IMR-90 (cell line): ENCODE measurements around the gene CD163. TPM values are rescaled to one million over a fixed set of nuclear protein-coding genes. Genes with fewer than 3 reads are reported as not detected.

Experiments used
- ATAC-seq: fragments of 200-7000 bp; cut with Tn5 transposase; 2 replicates; pipeline ENCODE4 v1.9.1; 2020; ENCODE audit warnings: low read depth, mild to moderate bottlenecking, moderate library complexity
- BruUV-seq: library from RNA; stranded (reverse); fragments of 400-500 nt; replicated peaks from 2 replicates; lab custom pipeline; 2021; lab: Mats Ljungman, UMichigan
- CTCF ChIA-PET: fragments of 300-600 bp; formaldehyde crosslinking; extraction: SDS; loops from one replicate; lab custom pipeline; 2021; ENCODE audit warnings: antibody characterized with exemption; lab: Yijun Ruan, JAX
- POLR2A ChIA-PET: fragments of 300-600 bp; sonication (Branson Sonifier 250); formaldehyde crosslinking; loops from one replicate; lab custom pipeline; 2022; ENCODE audit warnings: antibody characterized with exemption; ENCODE audit not compliant: unreplicated experiment; lab: Charles Lee
- DNase-seq: peaks from one replicate; pipeline ENCODE4 v3.0.0; 2013
- H2AFZ ChIP-seq: replicated peaks from 2 replicates; pipeline ENCODE3; 2013; ENCODE audit warnings: low read length, mild to moderate bottlenecking; ENCODE audit not compliant: poor library complexity
- H2AK5ac ChIP-seq: 2 replicates; pipeline ENCODE4 v1.6.1; 2013; ENCODE audit warnings: low read depth, low read length, inconsistent platforms
- H2AK9ac ChIP-seq: replicated peaks from 2 replicates; pipeline ENCODE3; 2013; ENCODE audit warnings: mild to moderate bottlenecking, low read depth, low read length, moderate library complexity; ENCODE audit not compliant: poor library complexity
- H2BK120ac ChIP-seq: 2 replicates; pipeline ENCODE4 v1.6.1; 2013; ENCODE audit warnings: low read depth, low read length, inconsistent platforms
- H2BK15ac ChIP-seq: 3 replicates; pipeline ENCODE4 v1.6.1; 2013; ENCODE audit warnings: low read depth, low read length, inconsistent platforms
- H2BK20ac ChIP-seq: 2 replicates; pipeline ENCODE4 v1.6.1; 2013; ENCODE audit warnings: low read depth, mild to moderate bottlenecking, inconsistent platforms, low read length, moderate library complexity
- H2BK5ac ChIP-seq: 2 replicates; pipeline ENCODE4 v1.6.1; 2013; ENCODE audit warnings: mild to moderate bottlenecking, low read depth, low read length, inconsistent platforms; ENCODE audit not compliant: poor library complexity, severe bottlenecking
- H3K14ac ChIP-seq: replicated peaks from 2 replicates; pipeline ENCODE4 v1.6.1; 2013; ENCODE audit warnings: low read depth, low read length, inconsistent platforms
- H3K18ac ChIP-seq: 2 replicates; pipeline ENCODE4 v1.6.1; 2013; ENCODE audit warnings: low read depth, low read length, control low read depth
- H3K23ac ChIP-seq: 2 replicates; pipeline ENCODE4 v1.6.1; 2013; ENCODE audit warnings: low read depth, low read length, inconsistent platforms
- H3K27ac ChIP-seq: 2 replicates; pipeline ENCODE4 v1.5.1; 2013; ENCODE audit warnings: mild to moderate bottlenecking, control low read depth, low read length; ENCODE audit not compliant: insufficient read depth
- H3K27me3 ChIP-seq: 2 replicates; pipeline ENCODE4 v1.6.1; 2013; ENCODE audit warnings: low read length; ENCODE audit not compliant: control insufficient read depth, insufficient read depth
- H3K36me3 ChIP-seq: 2 replicates; pipeline ENCODE4 v1.6.1; 2013; ENCODE audit warnings: low read length, mixed read lengths; ENCODE audit not compliant: control insufficient read depth, insufficient read depth
- H3K4ac ChIP-seq: 2 replicates; pipeline ENCODE4 v1.6.1; 2013; ENCODE audit warnings: low read depth, low read length, inconsistent platforms
- H3K4me1 ChIP-seq: 2 replicates; pipeline ENCODE4 v1.6.1; 2013; ENCODE audit warnings: low read length, mixed read lengths; ENCODE audit not compliant: control insufficient read depth, insufficient read depth
- H3K4me2 ChIP-seq: 2 replicates; pipeline ENCODE4 v1.6.1; 2013; ENCODE audit warnings: low read depth, mild to moderate bottlenecking, control low read depth, low read length, moderate library complexity
- H3K4me3 ChIP-seq: 2 replicates; pipeline ENCODE4 v1.5.1; 2013; ENCODE audit warnings: low read depth, mild to moderate bottlenecking, control low read depth, low read length, moderate library complexity; ENCODE audit not compliant: insufficient read depth
- H3K56ac ChIP-seq: 2 replicates; pipeline ENCODE4 v1.6.1; 2013; ENCODE audit warnings: low read length, inconsistent platforms; ENCODE audit not compliant: insufficient read depth; ENCODE audit errors: extremely low read depth
- H3K79me1 ChIP-seq, 2 experiments: 2 replicates each; pipeline ENCODE4 v1.6.1; 2013; ENCODE audit warnings: low read length in 2 of 2, inconsistent platforms in 1 of 2, low read depth in 1 of 2
- H3K9ac ChIP-seq: 2 replicates; pipeline ENCODE4 v1.6.1; 2013; ENCODE audit warnings: low read depth, low read length, control low read depth
- H3K9me1 ChIP-seq: 2 replicates; pipeline ENCODE4 v1.6.1; 2013; ENCODE audit warnings: low read length, inconsistent platforms; ENCODE audit not compliant: insufficient read depth
- H3K9me3 ChIP-seq: 2 replicates; pipeline ENCODE4 v1.6.1; 2013; ENCODE audit warnings: low read length; ENCODE audit not compliant: control insufficient read depth, insufficient read depth
- H4K20me1 ChIP-seq: 2 replicates; pipeline ENCODE4 v1.6.1; 2013; ENCODE audit warnings: low read length, inconsistent platforms; ENCODE audit not compliant: insufficient read depth
- H4K5ac ChIP-seq: 2 replicates; pipeline ENCODE4 v1.6.1; 2013; ENCODE audit warnings: mild to moderate bottlenecking, low read depth, low read length, control low read depth
- H4K8ac ChIP-seq, 2 experiments: 2 replicates each; pipeline ENCODE4 v1.6.1; 2013; ENCODE audit warnings: low read depth in 2 of 2, low read length in 2 of 2, control low read depth in 1 of 2, inconsistent platforms in 1 of 2
- H4K91ac ChIP-seq: 2 replicates; pipeline ENCODE4 v1.6.1; 2013; ENCODE audit warnings: low read depth, low read length, inconsistent platforms; ENCODE audit not compliant: insufficient read depth
- CEBPB ChIP-seq: IDR thresholded peaks from 2 replicates; pipeline ENCODE4 v1.6.1; 2012; ENCODE audit warnings: low read depth, low read length, improper control_type of control experiment
- CTCF ChIP-seq: conservative IDR thresholded peaks from 2 replicates; pipeline ENCODE4 v1.5.1; 2012; ENCODE audit warnings: mild to moderate bottlenecking, low read depth, low read length, improper control_type of control experiment
- FOS ChIP-seq: fragments of 150-350 bp; IDR thresholded peaks from 2 replicates; pipeline ENCODE4 v1.6.1; 2016; ENCODE audit warnings: low read depth, low read length
- MAFK ChIP-seq: IDR thresholded peaks from 2 replicates; pipeline ENCODE4 v1.6.1; 2012; ENCODE audit warnings: low read depth, low read length, improper control_type of control experiment
- MXI1 ChIP-seq: IDR thresholded peaks from 2 replicates; pipeline ENCODE4 v1.6.1; 2012; ENCODE audit warnings: low read depth, mild to moderate bottlenecking, low read length, moderate library complexity, borderline replicate concordance
- RCOR1 ChIP-seq: IDR thresholded peaks from 2 replicates; pipeline ENCODE4 v1.6.1; 2012; ENCODE audit warnings: mild to moderate bottlenecking, low read length, improper control_type of control experiment; ENCODE audit not compliant: insufficient replicate concordance
- SMC3 ChIP-seq: fragments of 150-350 bp; IDR thresholded peaks from 2 replicates; pipeline ENCODE4 v1.6.1; 2016; ENCODE audit warnings: low read depth, mild to moderate bottlenecking, antibody characterized with exemption, low read length, moderate library complexity
- WGBS, 2 experiments: methylation state at CpG; one replicate each; pipeline versions ENCODE4 v1.1.5 to v1.1.7; 2013; ENCODE audit warnings: missing lambda C conversion rate in 2 of 2; ENCODE audit not compliant: insufficient read length in 1 of 2; ENCODE audit errors: extremely low coverage in 2 of 2; 5-methylcytosine and 5-hydroxymethylcytosine counted together
- dilution Hi-C: fragments of 300-500 bp; cut with HindIII; formaldehyde crosslinking; loops from one replicate; pipeline ENCODE4 v1.14.3; 2018; ENCODE audit warnings: low sequenced_read_pairs; ENCODE audit not compliant: unreplicated experiment
- in situ Hi-C: fragments of 300-500 bp; cut with MboI; formaldehyde crosslinking; loops from 3 replicates; pipeline ENCODE4 v1.14.3; 2019; ENCODE audit warnings: low sequenced_read_pairs, inconsistent platforms, mixed read lengths
- intact Hi-C: fragments of 100-400 bp; cut with micrococcal nuclease; formaldehyde crosslinking; loops from 2 replicates; pipeline ENCODE4 v1.10.0; 2022
- polyA plus RNA-seq, 3 experiments: library from polyadenylated mRNA; depleted of rRNA; stranded (reverse); fragments of >200 nt; gene quantifications; 2 replicates each; pipeline ENCODE4 v1.2.3, GENCODE V29; 2012; ENCODE audit warnings: low replicate concordance in 1 of 3
- total RNA-seq: library from RNA; depleted of rRNA; stranded (reverse); fragments of >200 nt; gene quantifications from 2 replicates; pipeline ENCODE4 v1.2.3, GENCODE V29; 2012
- TF ChIP-seq, protein P1 (sequence below): fragments of 150-350 bp; IDR thresholded peaks from 2 replicates; pipeline ENCODE4 v1.6.1; 2016; ENCODE audit warnings: low read depth, mild to moderate bottlenecking, low read length, moderate library complexity, borderline replicate concordance

Gene CD163
- total and polyA plus RNA-seq, 2 of the 4 experiments (the other 2 are of a cell fraction) = not detected

- Histone ChIP-seq H3K4ac (no peak overlapping the region), H2BK15ac (no peak overlapping the region), H3K27me3 (no peaks in the 10 kb centered on the region), H2BK5ac (no peak overlapping the region), H2BK20ac (no peak overlapping the region), H3K4me1 (no peaks in the 10 kb centered on the region), H3K9me3 (no peaks in the 10 kb centered on the region), H2AK9ac (no peak overlapping the region), H3K18ac (no peak overlapping the region), H4K91ac (no peak overlapping the region), H3K4me3 (no peak overlapping the region), H2BK120ac (no peak overlapping the region), H3K9ac (no peak overlapping the region), H3K79me1 (no peaks in the 10 kb centered on the region), H2AK5ac (no peak overlapping the region), H3K56ac (no peak overlapping the region), H3K9me1 (no peaks in the 10 kb centered on the region), H3K27ac (no peak overlapping the region), H4K8ac (no peak overlapping the region), H2AFZ (peak overlapping the region; percentile 34), H3K36me3 (no peaks in the 10 kb centered on the region), H3K23ac (no peak overlapping the region), H3K4me2 (no peak overlapping the region), H4K20me1 (no peaks in the 10 kb centered on the region), H3K14ac (no peak overlapping the region), H4K5ac (no peak overlapping the region)
- DNase-seq (no peak), ATAC-seq (no peak)
- dilution Hi-C loops (no loop called here), in situ Hi-C loops (loop anchor here (5.0 kb wide), 1 partner anchor 238 kb away; no protein-coding TSS in a partner anchor), intact Hi-C loops (loop anchor here (1.0 to 5.0 kb wide), 3 partner anchors 88 to 241 kb away; no protein-coding TSS in a partner anchor)
- TF ChIP-seq CEBPB = no peak
- TF ChIP-seq MAFK = no peak
- TF ChIP-seq SMC3 = no peak
- no peak for TF ChIP-seq MXI1
- TF ChIP-seq FOS = no peak
- TF ChIP-seq CTCF = no peak
- TF ChIP-seq RCOR1 = no peak
- TF ChIP-seq, protein P1, sequence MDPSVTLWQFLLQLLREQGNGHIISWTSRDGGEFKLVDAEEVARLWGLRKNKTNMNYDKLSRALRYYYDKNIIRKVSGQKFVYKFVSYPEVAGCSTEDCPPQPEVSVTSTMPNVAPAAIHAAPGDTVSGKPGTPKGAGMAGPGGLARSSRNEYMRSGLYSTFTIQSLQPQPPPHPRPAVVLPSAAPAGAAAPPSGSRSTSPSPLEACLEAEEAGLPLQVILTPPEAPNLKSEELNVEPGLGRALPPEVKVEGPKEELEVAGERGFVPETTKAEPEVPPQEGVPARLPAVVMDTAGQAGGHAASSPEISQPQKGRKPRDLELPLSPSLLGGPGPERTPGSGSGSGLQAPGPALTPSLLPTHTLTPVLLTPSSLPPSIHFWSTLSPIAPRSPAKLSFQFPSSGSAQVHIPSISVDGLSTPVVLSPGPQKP = no peak
- WGBS, 2 experiments = no CpG with 5 or more reads among the region's 3 CpGs
- BruUV-seq = no TSS peak
- POLR2A ChIA-PET = no interaction called here
- CTCF ChIA-PET = interaction anchor here (0.9 to 1.6 kb wide), 3 partner anchors 26 to 253 kb away, joined by 3 to 4 read pairs (median 3); no protein-coding TSS in a partner anchor
These were observed 43.6 kb downstream of the CD163 start for GRCh38 chr12:7459973-7460372.
